K562 (cell line): ENCODE data around the gene PPP1R10. TPM values are rescaled to one million over a fixed set of nuclear protein-coding genes. Genes with fewer than 3 reads are reported as not detected.

Experiments used
- CHD1 ChIP-seq: fragments of 200-600 bp; sonication (generic); IDR thresholded peaks from one replicate; pipeline ENCODE4 v1.6.1; 2012; ENCODE audit warnings: mild to moderate bottlenecking, moderate library complexity, low read length, inconsistent platforms
- FOXK2 ChIP-seq, 2 experiments: fragments of 450-650 bp; IDR thresholded peaks in 1 of 2; conservative IDR thresholded peaks in 1 of 2; 2 replicates each; pipeline ENCODE4 v1.6.1; 2016; ENCODE audit warnings: low read depth in 2 of 2, mild to moderate bottlenecking in 1 of 2
- KHSRP ChIP-seq: fragments of 450-650 bp; IDR thresholded peaks from 2 replicates; pipeline ENCODE4 v1.6.1; 2017
- LEF1 ChIP-seq: fragments of 450-650 bp; IDR thresholded peaks from 2 replicates; pipeline ENCODE4 v1.6.1; 2016; ENCODE audit warnings: mild to moderate bottlenecking
- MAFG ChIP-seq: fragments of 450-650 bp; conservative IDR thresholded peaks from 2 replicates; pipeline ENCODE4 v1.6.1; 2016; ENCODE audit warnings: missing genetic modification characterization, missing compliant biosample characterization
- POLR3G ChIP-seq: IDR thresholded peaks from 2 replicates; pipeline ENCODE4 v1.6.1; 2011; ENCODE audit not compliant: insufficient read length, insufficient replicate concordance; ENCODE audit errors: extremely low read depth
- RBM25 ChIP-seq: fragments of 200-400 bp; formaldehyde crosslinking; IDR thresholded peaks from 2 replicates; pipeline ENCODE4 v1.6.1; 2018; ENCODE audit warnings: low read length, low read depth, moderate library complexity; ENCODE audit not compliant: severe bottlenecking
- SNRNP70 ChIP-seq: fragments of 200-400 bp; formaldehyde crosslinking; optimal IDR thresholded peaks from 2 replicates; pipeline ENCODE3; 2017; ENCODE audit warnings: low read depth, low read length
- SUPT5H ChIP-seq: fragments of 450-650 bp; IDR thresholded peaks from 2 replicates; pipeline ENCODE4 v1.6.1; 2016
- TFAM ChIP-seq: fragments of 250-450 bp; sonication (Bioruptor Pico); conservative IDR thresholded peaks from 2 replicates; pipeline ENCODE4 v1.5.0; 2021; ENCODE audit warnings: mild to moderate bottlenecking, moderate library complexity
- TOE1 ChIP-seq, 2 experiments: fragments of 450-650 bp in 1 of 2; sonication (generic) in 1 of 2; formaldehyde crosslinking in 1 of 2; IDR thresholded peaks; 2 replicates each; pipeline versions ENCODE4 v1.7.1 to v1.8.0; 2016 to 2022; ENCODE audit warnings: borderline replicate concordance in 2 of 2, mild to moderate bottlenecking in 2 of 2, antibody characterized with exemption in 1 of 2, inconsistent platforms in 1 of 2, low read depth in 1 of 2, missing genetic modification reagents in 1 of 2, moderate library complexity in 1 of 2
- ZBTB26 ChIP-seq: fragments of 450-650 bp; formaldehyde crosslinking; IDR thresholded peaks from 2 replicates; pipeline ENCODE4 v1.4.0; 2022; ENCODE audit warnings: missing genetic modification characterization
- ZBTB33 ChIP-seq: sonication (generic); formaldehyde crosslinking; IDR thresholded peaks from 2 replicates; pipeline ENCODE4 v1.8.1; 2023; ENCODE audit warnings: mild to moderate bottlenecking, missing genetic modification reagents
- ZHX1 ChIP-seq: fragments of 150-350 bp; conservative IDR thresholded peaks from 2 replicates; pipeline ENCODE4 v1.6.1; 2014; ENCODE audit warnings: low read length
- ZNF24 ChIP-seq: fragments of 450-650 bp; IDR thresholded peaks from 2 replicates; pipeline ENCODE4 v1.6.1; 2016
- ZNF253 ChIP-seq: fragments of 250-450 bp; sonication (Bioruptor Pico); conservative IDR thresholded peaks from 2 replicates; pipeline ENCODE4 v1.6.1; 2021; ENCODE audit warnings: mild to moderate bottlenecking
- ZNF444 ChIP-seq: fragments of 250-450 bp; sonication (Bioruptor Pico); IDR thresholded peaks from 2 replicates; pipeline ENCODE4 v1.4.0; 2020; ENCODE audit warnings: mild to moderate bottlenecking, moderate library complexity
- ZNF644 ChIP-seq: fragments of 200-800 bp; sonication (Bioruptor generic); IDR thresholded peaks from 2 replicates; pipeline ENCODE4 v1.6.1; 2016; ENCODE audit warnings: low read depth, missing genetic modification characterization, missing compliant biosample characterization
- polyA plus RNA-seq, 8 experiments: library from polyadenylated mRNA; depleted of rRNA in 4 of 8; stranded (reverse) in 5 of 8; unstranded in 3 of 8; fragments of >200 nt; fragmentation: Nextera tagmentation in 2 of 8; fragmentation: Illumina TruSeq in 1 of 8; extraction: Ambion mirVana in 2 of 8; extraction: Trizol in 1 of 8; gene quantifications; 2 replicates each; pipeline versions ENCODE4 v1.2.1 to v1.2.3, GENCODE V29; 2011 to 2014; ENCODE audit warnings: inconsistent platforms in 1 of 8, missing spikeins in 1 of 8
- total RNA-seq, 7 experiments: library from RNA; depleted of rRNA in 6 of 7; stranded (reverse); fragments of >200 nt in 6 of 7; fragmentation: Illumina TruSeq in 2 of 7; extraction: Trizol in 2 of 7; gene quantifications; 2 replicates each; pipeline versions ENCODE4 v1.2.1 to v1.2.3, GENCODE V29; 2011 to 2021; ENCODE audit warnings: low replicate concordance in 1 of 7
- TF ChIP-seq, protein P1 (sequence below): fragments of 200-800 bp; sonication (Bioruptor generic); IDR thresholded peaks from 2 replicates; pipeline ENCODE4 v1.6.1; 2017; ENCODE audit warnings: missing genetic modification characterization, missing compliant biosample characterization

Gene PPP1R10
- total and polyA plus RNA-seq, 9 of the 15 experiments (the other 6 are each of a cell fraction or from before 2014, with no cell fraction given), result 14.1 to 65.5 (median 32.6) TPM

GRCh38 chr6:30615958-30616810, 859 bp downstream of the PPP1R10 start (continued):
- no peak for TF ChIP-seq ZHX1
- 0 out of 2 replicates have a peak, but pooled peaks have one; percentile 2 for TF ChIP-seq ZNF444
- no peak for TF ChIP-seq FOXK2 (conservative IDR thresholded peaks at IDR 0.05 in 1 of 2, IDR thresholded peaks at IDR 0.05 in 1 of 2; ENCODE audit: low read depth in 2 of 2)
- TF ChIP-seq TFAM (CRISPR knock-in tag), result no peak
- TF ChIP-seq MAFG (tag), result peak; percentile 96
- no peak; the same call in 1 of the 2 replicates for TF ChIP-seq ZBTB33 (CRISPR knock-in tag)
- peak; percentile 90 for TF ChIP-seq SNRNP70
- TF ChIP-seq ZBTB26 (CRISPR knock-in tag), result 0 out of 2 replicates have a peak, but pooled peaks have one; percentile 63
- peak; percentile 14; the same call in 1 of the 2 replicates for TF ChIP-seq ZNF253 (CRISPR knock-in tag)
- TF ChIP-seq SUPT5H, result peak; percentile 48
- TF ChIP-seq LEF1, result no peak
- TF ChIP-seq TOE1 (IDR thresholded peaks at IDR 0.05; ENCODE audit: borderline replicate concordance), result 0 out of 2 replicates have a peak, but pooled peaks have one; percentile 16
- 0 out of 2 replicates have a peak, but pooled peaks have one; percentile 75 for TF ChIP-seq TOE1 (CRISPR knock-in tag; IDR thresholded peaks at IDR 0.05; ENCODE audit: borderline replicate concordance, low read depth)
- TF ChIP-seq POLR3G, result no peak
- peak; percentile 13; the same call in 1 of the 2 replicates for TF ChIP-seq KHSRP
- TF ChIP-seq CHD1, result peak; percentile 26
- TF ChIP-seq RBM25, result peak; percentile 3
- TF ChIP-seq ZNF24, result no peak
- TF ChIP-seq ZNF644 (tag), result peak; percentile 31; the same call in 1 of the 2 replicates
- TF ChIP-seq, protein P1, sequence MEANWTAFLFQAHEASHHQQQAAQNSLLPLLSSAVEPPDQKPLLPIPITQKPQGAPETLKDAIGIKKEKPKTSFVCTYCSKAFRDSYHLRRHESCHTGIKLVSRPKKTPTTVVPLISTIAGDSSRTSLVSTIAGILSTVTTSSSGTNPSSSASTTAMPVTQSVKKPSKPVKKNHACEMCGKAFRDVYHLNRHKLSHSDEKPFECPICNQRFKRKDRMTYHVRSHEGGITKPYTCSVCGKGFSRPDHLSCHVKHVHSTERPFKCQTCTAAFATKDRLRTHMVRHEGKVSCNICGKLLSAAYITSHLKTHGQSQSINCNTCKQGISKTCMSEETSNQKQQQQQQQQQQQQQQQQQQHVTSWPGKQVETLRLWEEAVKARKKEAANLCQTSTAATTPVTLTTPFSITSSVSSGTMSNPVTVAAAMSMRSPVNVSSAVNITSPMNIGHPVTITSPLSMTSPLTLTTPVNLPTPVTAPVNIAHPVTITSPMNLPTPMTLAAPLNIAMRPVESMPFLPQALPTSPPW (CRISPR knock-in tag), result peak; percentile 44
